HepG2 (cell line): Measurements from ENCODE around the gene GSK3A. TPM values are rescaled to one million over a fixed set of nuclear protein-coding genes. Genes with fewer than 3 reads are reported as not detected.

Experiments used
- ATAC-seq: fragments of 200-7000 bp; cut with Tn5 transposase; 3 replicates; pipeline ENCODE4 v1.9.1; 2020; ENCODE audit warnings: mild to moderate bottlenecking, moderate library complexity
- BruUV-seq: library from RNA; stranded (reverse); fragments of 400-500 nt; replicated peaks from 2 replicates; lab custom pipeline; 2021; lab: Mats Ljungman, UMichigan
- CTCF ChIA-PET: fragments of 300-600 bp; formaldehyde crosslinking; extraction: SDS; loops from one replicate; lab custom pipeline; 2021; ENCODE audit warnings: low total read pairs, inconsistent platforms, low intra/inter-chr PET ratio; lab: Yijun Ruan, JAX
- POLR2A ChIA-PET: fragments of 350-600 bp; sonication (Branson Sonifier 250); formaldehyde crosslinking; loops from one replicate; lab custom pipeline; 2020; ENCODE audit warnings: antibody characterized with exemption, inconsistent platforms; lab: Yijun Ruan, JAX
- DNase-seq: peaks from one replicate; pipeline ENCODE4 v3.0.0-alpha.2; 2015; ENCODE audit warnings: low spot score
- FAIRE-seq: peaks from 3 replicates; lab custom pipeline; 2011; peaks lifted over from hg19 to GRCh38; lab: Jason Lieb, UNC
- H2AFZ ChIP-seq: one replicate; pipeline ENCODE4 v1.6.1; 2011; ENCODE audit warnings: low read length, inconsistent platforms
- H3K27ac ChIP-seq: fragments of 300-600 bp; 3 replicates; pipeline ENCODE4 v1.8.0; 2011; ENCODE audit warnings: mixed run types, mild to moderate bottlenecking, mixed read lengths, low read length, inconsistent platforms; ENCODE audit not compliant: insufficient read depth; ENCODE audit errors: extremely low read length
- H3K27me3 ChIP-seq, 2 experiments: fragments of 200-600 bp in 1 of 2; 2 replicates in 1 of 2; 3 replicates in 1 of 2; pipeline versions ENCODE4 v1.6.0 to v1.8.0; 2011; ENCODE audit warnings: low read length in 2 of 2, mild to moderate bottlenecking in 2 of 2, moderate library complexity in 2 of 2, inconsistent platforms in 1 of 2; ENCODE audit not compliant: insufficient read depth in 2 of 2, control insufficient read depth in 1 of 2
- H3K36me3 ChIP-seq, 2 experiments: fragments of 200-600 bp in 1 of 2; replicated peaks in 1 of 2; 2 replicates in 1 of 2; 3 replicates in 1 of 2; pipeline versions ENCODE4 v1.5.1 to v1.8.0; 2011; ENCODE audit warnings: low read length in 2 of 2, inconsistent platforms in 1 of 2; ENCODE audit not compliant: insufficient read depth in 2 of 2, control insufficient read depth in 1 of 2
- H3K4me1 ChIP-seq: 2 replicates; pipeline ENCODE4 v1.5.1; 2012; ENCODE audit warnings: low read length, inconsistent platforms; ENCODE audit not compliant: insufficient read depth
- H3K4me2 ChIP-seq: 2 replicates; pipeline ENCODE4 v1.6.0; 2011; ENCODE audit warnings: low read depth, low read length, inconsistent platforms
- H3K4me3 ChIP-seq, 3 experiments: fragments of 200-600 bp in 1 of 3; sonication (generic), shearing (Covaris generic) in 1 of 3; replicated peaks in 1 of 3; 2 replicates each; pipeline ENCODE4 v1.5.1; 2011 to 2016; ENCODE audit warnings: low read length in 3 of 3, inconsistent platforms in 2 of 3, low read depth in 2 of 3, mild to moderate bottlenecking in 2 of 3, control low read depth in 1 of 3, mixed read lengths in 1 of 3; ENCODE audit not compliant: insufficient read depth in 1 of 3
- H3K79me2 ChIP-seq: one replicate; pipeline ENCODE4 v1.6.1; 2011; ENCODE audit warnings: low read length, inconsistent platforms; ENCODE audit not compliant: insufficient read depth
- H3K9ac ChIP-seq: 2 replicates; pipeline ENCODE4 v1.6.0; 2011; ENCODE audit warnings: mild to moderate bottlenecking, low read depth, low read length, inconsistent platforms; ENCODE audit not compliant: insufficient read depth
- H3K9me3 ChIP-seq: 2 replicates; pipeline ENCODE4 v1.5.1; 2012; ENCODE audit warnings: mild to moderate bottlenecking, low read length
- H4K20me1 ChIP-seq: 2 replicates; pipeline ENCODE4 v1.6.0; 2011; ENCODE audit warnings: inconsistent platforms, mild to moderate bottlenecking, low read length, moderate library complexity; ENCODE audit not compliant: insufficient read depth
- GATAD2A ChIP-seq: IDR thresholded peaks from 2 replicates; pipeline ENCODE4 v1.6.1; 2016
- GTF2F1 ChIP-seq: fragments of 150-350 bp; IDR thresholded peaks from 2 replicates; pipeline ENCODE4 v1.6.1; 2014; ENCODE audit warnings: low read length
- ISX ChIP-seq: sonication (generic); formaldehyde crosslinking; conservative IDR thresholded peaks from 2 replicates; pipeline ENCODE4 v1.5.0; 2020; ENCODE audit warnings: missing genetic modification reagents
- MED13 ChIP-seq: sonication (generic); formaldehyde crosslinking; IDR thresholded peaks from 2 replicates; pipeline ENCODE4 v1.5.0; 2020; ENCODE audit warnings: missing genetic modification reagents
- REL ChIP-seq: sonication (generic); formaldehyde crosslinking; conservative IDR thresholded peaks from 2 replicates; pipeline ENCODE4 v1.8.0; 2022; ENCODE audit warnings: mild to moderate bottlenecking, missing genetic modification reagents, moderate library complexity
- SNAPC2 ChIP-seq: sonication (generic); formaldehyde crosslinking; IDR thresholded peaks from 2 replicates; pipeline ENCODE4 v1.8.1; 2022; ENCODE audit warnings: mild to moderate bottlenecking, missing genetic modification reagents
- SOX5 ChIP-seq: IDR thresholded peaks from 2 replicates; pipeline ENCODE4 v1.6.1; 2016; ENCODE audit warnings: borderline replicate concordance
- SOX6 ChIP-seq, 2 experiments: fragments of 450-650 bp in 1 of 2; sonication (generic) in 1 of 2; formaldehyde crosslinking in 1 of 2; IDR thresholded peaks; 2 replicates each; pipeline versions ENCODE4 v1.4.0 to v1.6.1; 2017 to 2020; ENCODE audit warnings: antibody characterized with exemption in 1 of 2, mild to moderate bottlenecking in 1 of 2, missing genetic modification reagents in 1 of 2
- TBX2 ChIP-seq: sonication (generic); formaldehyde crosslinking; IDR thresholded peaks from 2 replicates; pipeline ENCODE4 v1.5.0; 2020; ENCODE audit warnings: missing genetic modification reagents, mild to moderate bottlenecking, borderline replicate concordance
- TIGD3 ChIP-seq: sonication (generic); formaldehyde crosslinking; IDR thresholded peaks from 2 replicates; pipeline ENCODE4 v1.5.1; 2020; ENCODE audit warnings: mild to moderate bottlenecking, missing genetic modification reagents, borderline replicate concordance
- ZBTB8A ChIP-seq: sonication (generic); formaldehyde crosslinking; IDR thresholded peaks from 2 replicates; pipeline ENCODE4 v1.4.0; 2020; ENCODE audit warnings: mild to moderate bottlenecking, low read depth, missing genetic modification reagents, borderline replicate concordance
- ZC3H13 ChIP-seq: sonication (generic); formaldehyde crosslinking; IDR thresholded peaks from 2 replicates; pipeline ENCODE4 v1.8.1; 2023; ENCODE audit warnings: mild to moderate bottlenecking, missing genetic modification reagents, moderate library complexity
- ZNF276 ChIP-seq: sonication (generic); formaldehyde crosslinking; IDR thresholded peaks from 2 replicates; pipeline ENCODE4 v1.4.0; 2020; ENCODE audit warnings: mild to moderate bottlenecking, low read depth, missing genetic modification reagents
- ZNF430 ChIP-seq: sonication (generic); formaldehyde crosslinking; IDR thresholded peaks from 2 replicates; pipeline ENCODE4 v1.9.0; 2021; ENCODE audit warnings: mild to moderate bottlenecking, missing genetic modification reagents
- ZNF431 ChIP-seq: sonication (generic); formaldehyde crosslinking; IDR thresholded peaks from 2 replicates; pipeline ENCODE4 v1.9.0; 2022; ENCODE audit warnings: missing genetic modification reagents, low read depth, mild to moderate bottlenecking, borderline replicate concordance
- ZNF468 ChIP-seq: sonication (generic); formaldehyde crosslinking; IDR thresholded peaks from 2 replicates; pipeline ENCODE4 v1.8.0; 2022; ENCODE audit warnings: mild to moderate bottlenecking, moderate library complexity, missing genetic modification reagents
- ZNF569 ChIP-seq: sonication (generic); formaldehyde crosslinking; IDR thresholded peaks from 2 replicates; pipeline ENCODE4 v1.5.0; 2020; ENCODE audit warnings: mild to moderate bottlenecking, missing genetic modification reagents, moderate library complexity, borderline replicate concordance
- ZNF576 ChIP-seq: sonication (generic); formaldehyde crosslinking; IDR thresholded peaks from 2 replicates; pipeline ENCODE4 v1.4.0; 2020; ENCODE audit warnings: mild to moderate bottlenecking, missing genetic modification reagents
- ZNF737 ChIP-seq: sonication (generic); formaldehyde crosslinking; IDR thresholded peaks from 2 replicates; pipeline ENCODE4 v1.5.0; 2020; ENCODE audit warnings: missing genetic modification reagents, mild to moderate bottlenecking, borderline replicate concordance
- ZNF776 ChIP-seq: sonication (generic); formaldehyde crosslinking; IDR thresholded peaks from 2 replicates; pipeline ENCODE4 v1.4.0; 2020; ENCODE audit warnings: mild to moderate bottlenecking, missing genetic modification reagents
- ZZZ3 ChIP-seq: sonication (generic); formaldehyde crosslinking; IDR thresholded peaks from 2 replicates; pipeline ENCODE4 v1.4.0; 2020; ENCODE audit warnings: missing genetic modification reagents, mild to moderate bottlenecking, borderline replicate concordance
- WGBS: methylation state at CpG from one replicate; pipeline ENCODE4 v1.1.6; 2017; ENCODE audit warnings: low lambda C conversion rate; 5-methylcytosine and 5-hydroxymethylcytosine counted together
- in situ Hi-C: cut with HindIII; loops from 2 replicates; pipeline ENCODE4 v1.10.0; 2017; ENCODE audit warnings: low pct_unique_long_range_greater_than_20kb; ENCODE audit not compliant: extremely low pct_ligation_motif_present
- intact Hi-C: fragments of 100-400 bp; cut with micrococcal nuclease; formaldehyde crosslinking; loops from one replicate; pipeline ENCODE4 v1.10.0; 2022; ENCODE audit not compliant: unreplicated experiment
- polyA plus RNA-seq, 8 experiments: library from polyadenylated mRNA; depleted of rRNA in 3 of 8; stranded (reverse) in 7 of 8; unstranded in 1 of 8; fragments of >200 nt; fragmentation: Illumina TruSeq in 4 of 8; extraction: Trizol in 4 of 8; gene quantifications; 2 replicates each; pipeline versions ENCODE4 v1.2.1 to v1.2.3, GENCODE V29; 2011 to 2016; ENCODE audit warnings: low read depth in 4 of 8, missing spikeins in 1 of 8, mixed read lengths in 1 of 8; ENCODE audit not compliant: insufficient read depth in 1 of 8
- total RNA-seq, 5 experiments: library from RNA; depleted of rRNA; stranded (reverse); fragments of >200 nt; fragmentation: Illumina TruSeq; extraction: Trizol; gene quantifications; 2 replicates each; pipeline ENCODE4 v1.2.3, GENCODE V29; 2016; ENCODE audit warnings: low read depth in 1 of 5

The GSK3A gene
- total and polyA plus RNA-seq, 2 of the 13 experiments (the other 11 are each of a cell fraction or from before 2014, with no cell fraction given), result 16.9 to 52.5 TPM

GRCh38 chr19:42254089-42254849 is 11.9 kb upstream of the GSK3A start:
- Histone ChIP-seq H3K36me3 (peaks cover 4 to 24% of the 10 kb centered on the region in 2 experiments; a peak in 3 of 5 replicates), H3K27me3 (no peaks in the 10 kb centered on the region; a peak in 1 of 5 replicates), H4K20me1 (peaks cover 37% of the 10 kb centered on the region), H2AFZ (no peak overlapping the region), H3K4me3 (peak overlapping the region; percentile 95 to 99 (median 99)), H3K4me1 (peaks cover 65% of the 10 kb centered on the region), H3K79me2 (peaks cover 43% of the 10 kb centered on the region), H3K27ac (peak overlapping the region; percentile 100), H3K9ac (peak overlapping the region; percentile 100), H3K4me2 (peak overlapping the region; percentile 46), H3K9me3 (no peaks in the 10 kb centered on the region)
- FAIRE-seq, result no peak
- ChIA-PET POLR2A (interaction anchor here (0.6 to 1.5 kb wide), 5 partner anchors 10 to 41 kb away, joined by 3 to 8 read pairs (median 5); partner anchors contain the start of gene GSK3A), CTCF (no interaction called here)
- under 1% methylated on average over 34 of the region's 70 CpGs for WGBS
- ATAC-seq, result peak; percentile 60
- BruUV-seq, result TSS peak; percentile 80
- intact Hi-C loops, result no loop called here
- in situ Hi-C loops, result loop anchor here (5.0 kb wide), 1 partner anchor 33 kb away; no protein-coding TSS in a partner anchor
- peak; percentile 76 for DNase-seq
- TF ChIP-seq ZNF468 (no peak), ISX (CRISPR knock-in tag) (no peak), TBX2 (CRISPR knock-in tag) (peak; percentile 26; the same call in 1 of the 2 replicates), ZNF576 (CRISPR knock-in tag) (no peak), GATAD2A (0 out of 2 replicates have a peak, but pooled peaks have one; percentile 8), TIGD3 (CRISPR knock-in tag) (no peak), ZNF569 (CRISPR knock-in tag) (no peak), ZNF431 (CRISPR knock-in tag) (no peak), SOX6 (IDR thresholded peaks at IDR 0.05) (no peak), SOX6 (CRISPR knock-in tag; IDR thresholded peaks at IDR 0.05) (0 out of 2 replicates have a peak, but pooled peaks have one; percentile 34), SNAPC2 (no peak), ZBTB8A (no peak), ZNF276 (CRISPR knock-in tag) (peak; percentile 100), ZZZ3 (no peak), ZC3H13 (CRISPR knock-in tag) (peak; percentile 73; the same call in 1 of the 2 replicates), MED13 (CRISPR knock-in tag) (no peak), ZNF776 (CRISPR knock-in tag) (no peak), ZNF430 (CRISPR knock-in tag) (peak; percentile 25; the same call in 1 of the 2 replicates), REL (CRISPR knock-in tag) (0 out of 2 replicates have a peak, but pooled peaks have one; percentile 42), ZNF737 (CRISPR knock-in tag) (no peak), SOX5 (CRISPR knock-in tag) (peak; percentile 12; the same call in 1 of the 2 replicates), GTF2F1 (no peak)
